Small intestine (tissue), 7 donors: ENCODE data around the gene MUCL3. TPM values are rescaled to one million over a fixed set of nuclear protein-coding genes. Genes with fewer than 3 reads are reported as not detected.

Source experiments
- DNase-seq, 2 donors: peaks; one replicate each; pipeline versions ENCODE4 v3.0.0 to v3.0.0-alpha.2; 2013
- FAIRE-seq: peaks from 2 replicates; lab custom pipeline; 2012; peaks lifted over from hg19 to GRCh38; lab: Jason Lieb, UNC
- H3K27ac ChIP-seq, 3 donors: one replicate each; pipeline ENCODE4 v1.5.1; 2013; ENCODE audit warnings: low read length in 2 of 3, mild to moderate bottlenecking in 2 of 3, control low read depth in 1 of 3, inconsistent platforms in 1 of 3, low read depth in 1 of 3, moderate library complexity in 1 of 3
- H3K27me3 ChIP-seq, 3 donors: one replicate each; pipeline ENCODE4 v1.6.1; 2013; ENCODE audit warnings: low read length in 3 of 3, inconsistent platforms in 1 of 3; ENCODE audit not compliant: control insufficient read depth in 3 of 3, insufficient read depth in 3 of 3
- H3K36me3 ChIP-seq, 3 donors: one replicate each; pipeline ENCODE4 v1.6.1; 2013; ENCODE audit warnings: low read length in 3 of 3, inconsistent platforms in 1 of 3, low read depth in 1 of 3, mild to moderate bottlenecking in 1 of 3, moderate library complexity in 1 of 3; ENCODE audit not compliant: control insufficient read depth in 3 of 3, insufficient read depth in 2 of 3
- H3K4me1 ChIP-seq, 3 donors: one replicate each; pipeline ENCODE4 v1.6.1; 2013; ENCODE audit warnings: low read length in 2 of 3, inconsistent platforms in 1 of 3, low read depth in 1 of 3, mild to moderate bottlenecking in 1 of 3, moderate library complexity in 1 of 3; ENCODE audit not compliant: control insufficient read depth in 3 of 3, insufficient read depth in 2 of 3
- H3K4me3 ChIP-seq, 3 donors: one replicate each; pipeline ENCODE4 v1.5.1; 2013; ENCODE audit warnings: low read length in 3 of 3, control low read depth in 1 of 3, inconsistent platforms in 1 of 3, low read depth in 1 of 3, mild to moderate bottlenecking in 1 of 3, moderate library complexity in 1 of 3
- H3K9me3 ChIP-seq, 2 donors: one replicate each; pipeline ENCODE4 v1.6.1; 2013; ENCODE audit warnings: low read depth in 1 of 2, low read length in 1 of 2; ENCODE audit not compliant: control insufficient read depth in 2 of 2, insufficient read depth in 1 of 2
- WGBS, 3 donors: extraction: QIAGEN DNeasy Blood & Tissue Kit; methylation state at CpG; one replicate each; pipeline ENCODE4 v1.1.7; 2013; 5-methylcytosine and 5-hydroxymethylcytosine counted together
- polyA plus RNA-seq, 4 donors: library from polyadenylated mRNA; stranded (reverse) in 3 of 4; unstranded in 1 of 4; fragments of 200-250 nt in 3 of 4; fragments of 120-200 nt in 1 of 4; gene quantifications; one replicate each; pipeline versions ENCODE4 v1.2.1 to v1.2.3, GENCODE V29; 2013
- donor health status: healthy with polysubstance abuse.
- donor health status: control.
- donor health status: control.
- donor health status: Bipolar disorder and iron deficiency.
- donor health status: healthy.

MUCL3 gene
- polyA plus RNA-seq, 4 donors: 0.01 to 1.1 (median 0.57) TPM

DNA sequence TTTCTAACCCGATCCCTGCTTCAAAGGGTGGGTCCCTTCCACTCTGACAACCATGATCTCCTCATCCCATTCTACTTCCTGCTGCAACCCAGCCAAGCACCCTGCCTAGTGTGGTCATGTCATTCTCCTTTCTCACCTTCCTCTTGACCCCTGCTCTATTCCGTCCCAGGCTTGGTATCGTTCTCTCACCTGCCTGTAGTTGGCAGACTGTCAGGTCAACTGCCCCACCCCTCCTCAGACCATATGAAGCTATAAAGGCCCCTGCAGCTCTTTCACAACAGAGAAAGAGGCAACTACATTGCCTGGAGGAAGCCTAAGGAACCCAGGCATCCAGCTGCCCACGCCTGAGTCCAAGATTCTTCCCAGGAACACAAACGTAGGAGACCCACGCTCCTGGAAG lies 42.7 kb downstream of the MUCL3 start, which contains the start of gene MUC21:
Gene MUC21, plus strand, starts transcription at position 280 of the 400 bp plus-strand sequence. CDS start 241 bp downstream, outside the sequence.
- DNase-seq: no peak
- WGBS, 3 donors: 40 to 68% (median 55%) methylated on average over 6 of the region's 6 CpGs

DNA sequence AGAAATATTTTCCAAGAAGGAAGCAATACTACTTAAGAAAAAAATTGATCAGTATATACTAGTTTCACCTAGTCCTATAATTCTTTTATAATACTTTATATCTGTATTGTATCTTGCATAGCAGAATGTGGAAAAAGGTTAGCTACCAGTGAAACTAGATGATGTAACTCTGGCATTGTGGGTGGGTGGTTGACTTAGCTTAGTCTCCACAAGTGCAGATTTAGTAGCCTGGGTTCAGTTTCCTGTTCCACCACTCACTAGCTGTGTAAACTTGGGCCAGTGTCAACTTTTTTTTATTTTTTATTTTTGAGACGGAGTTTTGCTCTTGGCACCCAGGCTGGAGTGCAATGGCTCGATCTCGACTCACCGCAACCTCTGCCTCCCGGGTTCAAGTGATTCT lies 44.7 kb downstream of the MUCL3 start:
- 82 to 85% (median 83%) methylated on average over 5 of the region's 5 CpGs for WGBS, 3 donors
- no peak overlapping the region for H3K4me3 ChIP-seq
- H3K27me3 ChIP-seq: peaks cover 0 to 7% (median 0%) of the 10 kb centered on the region in 3 donors
- DNase-seq (no peak), FAIRE-seq (no peak)
- H3K4me1 ChIP-seq: peaks cover 0 to 5% (median 0%) of the 10 kb centered on the region in 3 donors
- no peaks in the 10 kb centered on the region for H3K9me3 ChIP-seq
- H3K27ac ChIP-seq: no peak overlapping the region
- no peaks in the 10 kb centered on the region for H3K36me3 ChIP-seq

More for the DNA sequence above, 42.7 kb downstream of the MUCL3 start, which contains the start of gene MUC21:
- Histone ChIP-seq H3K4me3 (no peak within 1 kb of the TSS), H3K9me3 (no peaks in the 10 kb centered on the region), H3K27me3 (peaks cover 0 to 6% (median 0%) of the 10 kb centered on the region in 3 donors), H3K4me1 (peaks cover 0 to 4% (median 0%) of the 10 kb centered on the region in 3 donors), H3K27ac (no peak within 1 kb of the TSS), H3K36me3 (no peaks in the 10 kb centered on the region)
- FAIRE-seq: no peak

DNA sequence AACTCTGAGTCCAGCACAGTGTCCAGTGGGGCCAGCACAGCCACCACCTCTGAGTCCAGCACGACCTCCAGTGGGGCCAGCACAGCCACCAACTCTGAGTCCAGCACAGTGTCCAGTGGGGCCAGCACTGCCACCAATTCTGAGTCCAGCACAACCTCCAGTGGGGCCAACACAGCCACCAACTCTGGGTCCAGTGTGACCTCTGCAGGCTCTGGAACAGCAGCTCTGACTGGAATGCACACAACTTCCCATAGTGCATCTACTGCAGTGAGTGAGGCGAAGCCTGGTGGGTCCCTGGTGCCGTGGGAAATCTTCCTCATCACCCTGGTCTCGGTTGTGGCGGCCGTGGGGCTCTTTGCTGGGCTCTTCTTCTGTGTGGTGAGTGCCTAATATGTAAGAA lies 46.5 kb downstream of the MUCL3 start:
- WGBS, 3 donors: 91 to 93% (median 92%) methylated on average over 6 of the region's 6 CpGs
- no peak for DNase-seq
- Histone ChIP-seq H3K4me1 (peaks cover 0 to 6% (median 0%) of the 10 kb centered on the region in 3 donors), H3K36me3 (no peaks in the 10 kb centered on the region), H3K27me3 (peaks cover 0 to 3% (median 0%) of the 10 kb centered on the region in 3 donors), H3K9me3 (no peaks in the 10 kb centered on the region), H3K4me3 (no peak overlapping the region), H3K27ac (no peak overlapping the region)
- no peak for FAIRE-seq

DNA sequence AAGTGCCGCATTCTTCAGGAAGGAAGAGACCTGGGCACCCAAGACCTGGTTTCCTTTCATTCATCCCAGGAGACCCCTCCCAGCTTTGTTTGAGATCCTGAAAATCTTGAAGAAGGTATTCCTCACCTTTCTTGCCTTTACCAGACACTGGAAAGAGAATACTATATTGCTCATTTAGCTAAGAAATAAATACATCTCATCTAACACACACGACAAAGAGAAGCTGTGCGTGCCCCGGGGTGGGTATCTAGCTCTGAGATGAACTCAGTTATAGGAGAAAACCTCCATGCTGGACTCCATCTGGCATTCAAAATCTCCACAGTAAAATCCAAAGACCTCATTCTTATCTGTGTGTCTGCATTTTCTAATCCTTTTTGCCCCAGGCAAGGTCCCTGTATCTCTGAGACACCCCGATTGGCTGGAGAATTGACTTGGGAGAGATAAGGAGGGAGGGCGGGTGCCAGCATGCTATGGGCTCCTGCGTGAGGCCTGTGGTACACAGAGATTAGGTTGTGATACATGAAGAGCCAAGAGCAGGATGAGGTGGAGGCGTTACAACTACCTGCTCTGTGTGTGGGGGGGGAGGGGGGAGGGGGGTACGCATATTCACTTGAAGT lies 47.5 kb downstream of the MUCL3 start:
- no peak for DNase-seq
- WGBS, 3 donors: 59 to 79% (median 68%) methylated on average over 9 of the region's 9 CpGs
- peaks cover 0 to 3% (median 0%) of the 10 kb centered on the region in 3 donors for H3K27me3 ChIP-seq
- no peak for FAIRE-seq
- H3K4me1 ChIP-seq: peaks cover 0 to 6% (median 0%) of the 10 kb centered on the region in 3 donors
- no peaks in the 10 kb centered on the region for H3K9me3 ChIP-seq
- no peaks in the 10 kb centered on the region for H3K36me3 ChIP-seq
- no peak overlapping the region for H3K27ac ChIP-seq
- no peak overlapping the region for H3K4me3 ChIP-seq

DNA sequence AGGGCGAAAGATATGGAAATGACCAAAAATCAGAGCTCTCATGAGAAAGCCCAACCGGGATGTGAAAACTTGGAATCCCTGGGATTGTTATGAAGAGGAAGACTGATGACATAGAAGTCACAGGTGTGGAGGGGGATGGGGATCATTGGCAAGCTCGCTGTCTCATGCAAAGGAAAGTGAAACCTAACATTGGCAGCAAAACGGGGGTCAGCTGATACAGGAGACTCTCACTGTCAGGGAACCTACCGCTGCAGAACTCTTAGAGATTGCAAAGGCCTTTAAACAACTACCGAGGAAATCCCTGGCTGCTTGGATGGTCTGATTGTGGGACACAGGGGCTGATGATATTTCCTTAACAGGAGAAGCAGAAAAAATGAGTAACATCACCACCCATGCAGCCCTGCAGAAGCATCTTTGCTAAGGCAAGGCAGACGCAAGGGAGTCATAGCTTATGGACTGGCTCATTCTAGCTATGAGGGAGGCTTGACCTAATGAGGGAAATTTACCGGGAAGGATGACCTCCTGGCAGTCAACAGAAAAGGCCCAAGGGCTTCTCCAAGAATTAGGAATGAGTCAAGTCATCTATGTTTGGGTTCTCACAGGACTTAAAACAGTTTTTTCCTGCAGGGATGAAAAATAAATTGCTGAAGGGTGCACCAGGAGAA lies 49.8 kb downstream of the MUCL3 start:
- WGBS, 3 donors: 27 to 49% (median 37%) methylated on average over 8 of the region's 8 CpGs
- FAIRE-seq: no peak
- DNase-seq: peak; percentile 42 to 45

DNA sequence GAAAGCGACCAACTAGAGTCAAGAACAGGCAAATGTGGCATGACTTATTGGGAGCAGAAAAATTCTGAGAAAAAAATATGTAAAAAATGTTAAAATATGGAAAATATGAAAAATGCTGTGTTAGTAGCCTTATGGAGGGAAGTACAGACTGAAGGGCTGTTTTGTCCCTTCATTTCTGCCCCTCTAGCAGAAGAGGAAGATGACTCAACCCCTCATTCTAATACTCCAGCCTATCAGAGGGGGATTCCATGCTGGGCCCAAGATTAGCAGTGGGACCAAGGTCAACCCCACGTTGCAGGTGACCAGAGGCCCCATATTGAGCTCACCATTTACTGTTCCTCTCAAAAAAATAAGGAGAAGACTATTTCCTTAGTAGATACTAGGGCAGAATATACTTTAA lies 51.1 kb downstream of the MUCL3 start:
- Histone ChIP-seq H3K36me3 (no peaks in the 10 kb centered on the region), H3K27ac (no peak overlapping the region), H3K4me1 (peaks cover 0 to 3% (median 0%) of the 10 kb centered on the region in 3 donors), H3K4me3 (no peak overlapping the region), H3K9me3 (no peaks in the 10 kb centered on the region), H3K27me3 (peaks cover 0 to 3% (median 0%) of the 10 kb centered on the region in 3 donors)
- FAIRE-seq (no peak), DNase-seq (no peak)
- WGBS, 3 donors: 57 to 73% (median 70%) methylated on average over 2 of the region's 2 CpGs

More for the DNA sequence above, 49.8 kb downstream of the MUCL3 start:
- Histone ChIP-seq H3K27ac (no peak overlapping the region), H3K4me3 (no peak overlapping the region), H3K9me3 (no peaks in the 10 kb centered on the region), H3K4me1 (peaks cover 0 to 3% (median 0%) of the 10 kb centered on the region in 3 donors), H3K27me3 (peaks cover 0 to 3% (median 0%) of the 10 kb centered on the region in 3 donors), H3K36me3 (no peaks in the 10 kb centered on the region)

DNA sequence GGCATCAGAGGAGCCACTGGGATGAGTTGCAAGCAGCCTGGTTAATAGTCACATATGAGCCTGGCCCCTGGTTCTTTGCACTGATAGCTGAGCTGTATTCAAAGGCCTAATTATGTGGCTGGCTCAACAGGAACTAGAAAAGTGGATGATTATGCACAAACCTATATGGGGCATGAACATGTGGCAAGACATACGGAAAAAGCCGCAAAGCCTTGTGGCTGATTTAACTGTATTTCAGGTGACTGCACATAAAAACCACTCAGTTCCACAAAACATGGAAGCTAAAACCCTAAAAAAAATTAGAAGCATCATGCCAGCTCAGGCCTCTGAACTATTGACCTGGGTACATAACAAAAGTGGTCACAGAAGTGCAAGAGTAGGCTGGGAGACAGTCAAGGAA lies 56.5 kb downstream of the MUCL3 start:
- Histone ChIP-seq H3K27me3 (no peaks in the 10 kb centered on the region), H3K4me1 (no peaks in the 10 kb centered on the region), H3K4me3 (no peak overlapping the region), H3K36me3 (no peaks in the 10 kb centered on the region), H3K27ac (no peak overlapping the region), H3K9me3 (no peaks in the 10 kb centered on the region)
- DNase-seq (no peak), FAIRE-seq (no peak)
- WGBS, 3 donors: 90 to 100% (median 93%) methylated on average over 2 of the region's 2 CpGs

DNA sequence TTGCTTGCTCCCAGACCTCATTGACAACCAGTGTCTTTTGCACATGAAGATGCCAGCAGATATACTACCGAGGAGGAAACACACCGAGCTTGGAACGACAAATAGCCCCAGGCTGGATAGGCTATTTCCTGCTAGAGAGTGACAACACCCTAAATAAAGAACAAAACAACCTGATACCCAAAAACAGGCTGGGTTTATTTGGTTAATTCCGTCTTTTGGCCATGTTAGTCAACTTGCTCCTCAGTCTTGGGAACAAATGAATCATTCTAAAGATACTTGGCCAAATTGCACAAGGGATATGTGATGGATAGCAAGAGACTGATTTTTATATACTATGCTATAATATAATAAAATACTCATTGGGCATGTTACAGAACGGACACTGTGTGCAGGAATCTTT lies 58.0 kb downstream of the MUCL3 start:
- WGBS, 3 donors: 68 to 75% (median 71%) methylated on average over 5 of the region's 5 CpGs
- Histone ChIP-seq H3K4me1 (no peaks in the 10 kb centered on the region), H3K27ac (no peak overlapping the region), H3K27me3 (no peaks in the 10 kb centered on the region), H3K4me3 (no peak overlapping the region), H3K36me3 (no peaks in the 10 kb centered on the region), H3K9me3 (no peaks in the 10 kb centered on the region)
- DNase-seq: no peak
- no peak for FAIRE-seq
